ENCODE measurements around the gene GLRX3.

- TF ChIP-seq HMGA2 (CRISPR knock-in tag; IDR thresholded peaks at IDR 0.05) (no peak), JUN (CRISPR knock-in tag; IDR thresholded peaks at IDR 0.05) (no peak), AR (CRISPR knock-in tag; IDR thresholded peaks at IDR 0.05) (no peak), CTCF (IDR thresholded peaks at IDR 0.05) (no peak), PREB (CRISPR knock-in tag; IDR thresholded peaks at IDR 0.05; ENCODE audit: borderline replicate concordance) (no peak), NFE2L1 (CRISPR knock-in tag; IDR thresholded peaks at IDR 0.05) (no peak), ZSCAN18 (CRISPR knock-in tag; IDR thresholded peaks at IDR 0.05) (no peak), CREB1 (CRISPR knock-in tag; IDR thresholded peaks at IDR 0.05) (no peak), ATF3 (CRISPR knock-in tag; conservative IDR thresholded peaks at IDR 0.05) (no peak), MLX (CRISPR knock-in tag; IDR thresholded peaks at IDR 0.05) (no peak), ZNF232 (CRISPR knock-in tag; IDR thresholded peaks at IDR 0.05) (no peak), MYBL2 (CRISPR knock-in tag; IDR thresholded peaks at IDR 0.05) (no peak), E2F1 (CRISPR knock-in tag; IDR thresholded peaks at IDR 0.05) (no peak)
- TF ChIP-seq, protein P1, sequence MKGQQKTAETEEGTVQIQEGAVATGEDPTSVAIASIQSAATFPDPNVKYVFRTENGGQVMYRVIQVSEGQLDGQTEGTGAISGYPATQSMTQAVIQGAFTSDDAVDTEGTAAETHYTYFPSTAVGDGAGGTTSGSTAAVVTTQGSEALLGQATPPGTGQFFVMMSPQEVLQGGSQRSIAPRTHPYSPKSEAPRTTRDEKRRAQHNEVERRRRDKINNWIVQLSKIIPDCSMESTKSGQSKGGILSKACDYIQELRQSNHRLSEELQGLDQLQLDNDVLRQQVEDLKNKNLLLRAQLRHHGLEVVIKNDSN (CRISPR knock-in tag; IDR thresholded peaks at IDR 0.05) = no peak
These were observed 5.3 kb downstream of the GLRX3 start for GRCh38 chr10:130141460-130141859.
